Ovary (tissue), 3 donors: ENCODE measurements around the gene CROCC2.

Experiments
- CTCF ChIP-seq, 3 donors: fragments of 450-650 bp in 2 of 3; fragments of 200-600 bp in 1 of 3; IDR thresholded peaks; one replicate each; pipeline versions ENCODE4 v1.5.1 to v1.8.0; 2016 to 2022; ENCODE audit warnings: antibody characterized with exemption in 3 of 3, mild to moderate bottlenecking in 1 of 3
- POLR2A ChIP-seq: fragments of 450-650 bp; IDR thresholded peaks from one replicate; pipeline ENCODE4 v1.6.1; 2017; ENCODE audit warnings: antibody characterized with exemption, mild to moderate bottlenecking, moderate library complexity
- donor health status: DM: no; HTN: no; CAD: no.

- TF ChIP-seq POLR2A (no peak), CTCF (IDR thresholded peaks at IDR 0.05) (no peak)
Observed at GRCh38 chr2:240930631-240931318, 24.6 kb downstream of the CROCC2 start.
